Gastroesophageal sphincter (tissue), 3 donors: Measurements from ENCODE around the gene SWSAP1.

Source experiments
- CTCF ChIP-seq, 4 experiments: fragments of 200-600 bp in 2 of 4; fragments of 450-650 bp in 2 of 4; sonication (generic) in 1 of 4; IDR thresholded peaks; one replicate each; pipeline ENCODE4 v1.5.1; 2017 to 2019; ENCODE audit warnings: antibody characterized with exemption in 4 of 4, mild to moderate bottlenecking in 2 of 4, moderate library complexity in 2 of 4
- POLR2A ChIP-seq, 2 donors: fragments of 450-650 bp; IDR thresholded peaks; one replicate each; pipeline ENCODE4 v1.6.1; 2017; ENCODE audit warnings: antibody characterized with exemption in 2 of 2, mild to moderate bottlenecking in 2 of 2, moderate library complexity in 1 of 2

GRCh38 chr19:11347546-11348039 lies 26.9 kb upstream of the SWSAP1 start:
- no peak for TF ChIP-seq POLR2A (IDR thresholded peaks at IDR 0.05)
- no peak for TF ChIP-seq CTCF (IDR thresholded peaks at IDR 0.05)
